G401 (cell line): ENCODE results near the gene ARL14EPL. TPM values are rescaled to one million over a fixed set of nuclear protein-coding genes. Genes with fewer than 3 reads are reported as not detected.
"Not testable (repeated sequence)": the region's sequence is repeated elsewhere in the genome, so short reads cannot be mapped to it uniquely, and the experiment has no call there.

Experiments
- DNase-seq: peaks from one replicate; pipeline ENCODE4 v3.0.0-alpha.2; 2015; ENCODE audit warnings: low spot score
- in situ Hi-C: cut with HindIII; loops from 2 replicates; pipeline ENCODE4 v1.10.0; 2016; ENCODE audit warnings: low sequenced_read_pairs, mixed read lengths
- total RNA-seq: library from RNA; depleted of rRNA; stranded (reverse); fragments of >200 nt; shearing (Covaris generic); gene quantifications from 2 replicates; pipeline ENCODE4 v1.2.3, GENCODE V29; 2014; rRNA removed

ARL14EPL gene
- total RNA-seq, 1 experiment from 2014 or later = not detected

DNA sequence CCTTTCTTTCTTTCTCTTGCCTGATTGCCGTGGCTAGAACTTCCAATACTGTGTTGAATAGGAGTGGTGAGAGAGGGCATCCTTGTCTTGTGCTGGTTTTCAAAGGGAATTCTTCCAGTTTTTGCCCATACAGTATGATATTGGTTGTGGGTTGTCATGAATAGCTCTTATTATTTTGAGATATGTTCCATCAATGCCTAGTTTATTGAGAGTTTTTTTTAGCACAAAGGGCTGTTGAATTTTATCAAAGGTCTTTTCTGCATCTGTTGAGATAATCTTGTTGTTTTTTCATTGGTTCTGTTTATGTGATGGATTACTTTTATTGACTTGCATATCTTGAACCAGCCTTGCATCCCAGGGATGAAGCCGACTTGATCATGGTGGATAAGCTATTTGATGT lies 72.7 kb downstream of the ARL14EPL start:
- DNase-seq, in situ Hi-C loops: not testable (repeated sequence)

Other genes with a start within 250 kb of the ARL14EPL start
- gene CDO1, start 215.8 kb upstream of the ARL14EPL start, total RNA-seq = not detected in 2 replicates
- gene ATG12, start 190.9 kb upstream of the ARL14EPL start, total RNA-seq = 48.1 and 67.1 TPM in 2 replicates
- 34.0 and 39.2 TPM in 2 replicates for gene AP3S1, start 190.5 kb upstream of the ARL14EPL start, total RNA-seq
- not detected in 2 replicates for gene LVRN, start 70.0 kb upstream of the ARL14EPL start, total RNA-seq
- 30.6 and 41.2 TPM in 2 replicates for gene COMMD10, start 52.6 kb downstream of the ARL14EPL start, total RNA-seq